ENCODE results near the gene TSPAN9. TPM values are rescaled to one million over a fixed set of nuclear protein-coding genes. Genes with fewer than 3 reads are reported as not detected.

TSPAN9 gene
- total RNA-seq, 3 donors from 2014 or later: 16.8 to 44.9 (median 36.9) TPM

DNA sequence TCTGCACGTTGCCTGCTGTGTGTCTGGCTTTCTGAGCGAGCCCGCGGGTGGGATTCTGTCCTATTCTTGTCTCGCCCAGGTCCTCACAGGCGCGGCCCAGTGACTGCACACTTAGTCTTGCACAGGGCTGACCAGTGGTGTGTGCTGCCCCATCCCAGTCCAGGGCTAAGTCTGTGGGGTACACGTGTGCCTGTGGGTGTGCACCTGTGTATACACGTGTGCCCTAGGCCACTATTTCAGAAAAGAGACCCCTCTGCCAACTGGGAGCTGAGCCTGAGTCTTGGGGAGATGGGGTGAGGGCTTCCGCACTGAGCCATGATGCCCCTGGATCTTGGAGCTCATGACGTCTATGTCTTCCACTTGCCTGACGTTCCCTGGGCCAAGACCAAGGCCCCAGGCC is 228.3 kb downstream of the TSPAN9 start:
- Histone ChIP-seq H3K27ac (no peak overlapping the region), H3K4me3 (no peak overlapping the region), H3K9me3 (no peaks in the 10 kb centered on the region), H3K36me3 (no peaks in the 10 kb centered on the region), H3K27me3 (no peaks in the 10 kb centered on the region), H3K4me1 (peaks cover 0 to 7% of the 10 kb centered on the region in 2 donors)
- intact Hi-C loops (cut with DNase I; ENCODE audit: low total_unique reads): no loop called here
- TF ChIP-seq POLR2AphosphoS5 (IDR thresholded peaks at IDR 0.05): no peak
- TF ChIP-seq, protein P1, sequence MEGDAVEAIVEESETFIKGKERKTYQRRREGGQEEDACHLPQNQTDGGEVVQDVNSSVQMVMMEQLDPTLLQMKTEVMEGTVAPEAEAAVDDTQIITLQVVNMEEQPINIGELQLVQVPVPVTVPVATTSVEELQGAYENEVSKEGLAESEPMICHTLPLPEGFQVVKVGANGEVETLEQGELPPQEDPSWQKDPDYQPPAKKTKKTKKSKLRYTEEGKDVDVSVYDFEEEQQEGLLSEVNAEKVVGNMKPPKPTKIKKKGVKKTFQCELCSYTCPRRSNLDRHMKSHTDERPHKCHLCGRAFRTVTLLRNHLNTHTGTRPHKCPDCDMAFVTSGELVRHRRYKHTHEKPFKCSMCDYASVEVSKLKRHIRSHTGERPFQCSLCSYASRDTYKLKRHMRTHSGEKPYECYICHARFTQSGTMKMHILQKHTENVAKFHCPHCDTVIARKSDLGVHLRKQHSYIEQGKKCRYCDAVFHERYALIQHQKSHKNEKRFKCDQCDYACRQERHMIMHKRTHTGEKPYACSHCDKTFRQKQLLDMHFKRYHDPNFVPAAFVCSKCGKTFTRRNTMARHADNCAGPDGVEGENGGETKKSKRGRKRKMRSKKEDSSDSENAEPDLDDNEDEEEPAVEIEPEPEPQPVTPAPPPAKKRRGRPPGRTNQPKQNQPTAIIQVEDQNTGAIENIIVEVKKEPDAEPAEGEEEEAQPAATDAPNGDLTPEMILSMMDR (IDR thresholded peaks at IDR 0.05): no peak
- no peak for TF ChIP-seq POLR2A (IDR thresholded peaks at IDR 0.05)
- no peak for DNase-seq (ENCODE audit: low spot score in 2 of 2)

DNA sequence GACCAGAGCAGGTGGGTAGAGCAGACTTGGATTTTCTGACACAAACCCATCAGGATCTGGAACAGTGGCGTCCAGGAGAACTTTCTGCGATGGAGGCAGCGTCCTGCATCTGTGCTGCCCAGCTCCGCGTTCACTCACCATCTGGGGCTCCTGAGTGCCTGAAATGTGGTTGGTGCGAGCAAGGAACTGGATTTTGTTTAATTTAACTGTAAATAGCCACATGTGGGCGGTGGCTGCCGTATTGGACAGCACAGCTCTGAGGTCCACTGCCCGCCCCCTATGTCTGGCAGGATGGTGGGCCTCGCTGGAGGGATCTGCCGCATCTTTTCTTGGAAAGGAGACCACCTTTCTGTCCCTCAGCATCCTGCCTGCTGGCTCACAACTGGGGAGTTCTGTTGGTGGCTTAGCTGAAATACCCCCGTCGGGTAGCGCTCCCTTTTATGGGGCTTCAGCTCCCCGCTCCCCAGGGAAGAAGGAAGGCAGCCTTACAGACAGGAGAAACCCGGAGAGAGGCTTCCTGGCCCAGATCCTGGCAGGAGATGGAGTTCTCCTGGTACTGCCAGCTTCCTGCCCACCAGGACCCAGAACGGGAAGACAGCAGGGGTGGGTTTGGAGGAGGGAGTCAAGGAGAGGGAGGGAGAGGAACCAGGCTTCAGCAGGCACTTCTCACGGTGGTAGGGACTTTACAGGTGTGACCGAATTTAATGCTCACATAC is 228.9 kb downstream of the TSPAN9 start:
- Histone ChIP-seq H3K9me3 (no peaks in the 10 kb centered on the region), H3K4me1 (peaks cover 0 to 3% of the 10 kb centered on the region in 2 donors), H3K36me3 (no peaks in the 10 kb centered on the region), H3K4me3 (no peak overlapping the region), H3K27me3 (no peaks in the 10 kb centered on the region), H3K27ac (no peak overlapping the region)
- intact Hi-C loops (cut with DNase I; ENCODE audit: low total_unique reads): no loop called here
- no peak for DNase-seq (ENCODE audit: low spot score in 2 of 2)
- TF ChIP-seq, protein P1 (IDR thresholded peaks at IDR 0.05): no peak
- TF ChIP-seq POLR2A (IDR thresholded peaks at IDR 0.05): no peak
- no peak for TF ChIP-seq POLR2AphosphoS5 (IDR thresholded peaks at IDR 0.05)

DNA sequence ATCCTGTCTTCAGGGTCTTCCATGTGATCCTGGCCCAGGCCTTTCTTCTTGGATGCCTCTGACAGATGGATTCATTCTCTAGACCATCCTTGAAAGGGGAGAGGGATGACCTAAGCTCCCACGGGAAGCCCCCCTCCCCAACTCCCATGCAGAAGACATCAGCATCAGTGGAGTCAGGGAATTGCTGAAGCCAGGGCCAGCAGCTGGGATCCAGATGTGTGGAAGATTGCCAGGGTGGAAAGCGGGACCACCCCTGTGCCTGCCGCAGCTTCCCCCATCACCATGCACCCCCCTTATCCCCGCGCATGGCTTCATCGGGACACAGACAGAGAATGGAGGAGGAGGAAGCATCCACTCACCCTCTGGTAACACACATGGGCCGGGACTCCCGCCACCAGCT is 230.2 kb downstream of the TSPAN9 start:
- intact Hi-C loops (cut with DNase I; ENCODE audit: low total_unique reads): no loop called here
- no peaks in the 10 kb centered on the region for H3K9me3 ChIP-seq
- TF ChIP-seq POLR2AphosphoS5 (IDR thresholded peaks at IDR 0.05) (no peak), POLR2A (IDR thresholded peaks at IDR 0.05) (no peak)
- TF ChIP-seq, protein P1 (IDR thresholded peaks at IDR 0.05): no peak
- no peaks in the 10 kb centered on the region for H3K36me3 ChIP-seq
- no peaks in the 10 kb centered on the region for H3K27me3 ChIP-seq
- no peak overlapping the region for H3K27ac ChIP-seq
- H3K4me1 ChIP-seq: peaks cover 0 to 7% of the 10 kb centered on the region in 2 donors
- H3K4me3 ChIP-seq: no peak overlapping the region
- no peak for DNase-seq (ENCODE audit: low spot score in 2 of 2)

DNA sequence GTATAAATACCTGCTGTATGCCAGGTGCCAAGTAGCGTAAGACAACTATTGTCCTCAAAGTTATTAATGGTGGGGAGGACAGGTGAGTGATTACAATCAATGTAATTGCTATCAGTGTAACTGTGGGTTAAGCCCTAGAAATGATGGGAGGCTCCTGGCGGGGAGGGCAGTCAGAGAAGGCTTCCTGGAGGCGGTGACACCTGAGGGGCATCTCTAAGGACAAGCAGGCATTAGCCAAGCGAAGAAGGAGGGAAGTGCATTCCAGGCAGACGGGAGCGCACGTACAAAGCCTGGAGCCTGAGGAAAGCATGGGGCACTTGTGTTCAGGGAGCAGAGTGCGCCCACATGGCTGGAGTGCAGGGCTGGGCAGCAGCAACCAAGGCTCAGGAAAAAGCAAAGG is 230.9 kb downstream of the TSPAN9 start:
- Histone ChIP-seq H3K9me3 (no peaks in the 10 kb centered on the region), H3K27ac (no peak overlapping the region), H3K4me1 (peaks cover 0 to 7% of the 10 kb centered on the region in 2 donors), H3K36me3 (no peaks in the 10 kb centered on the region), H3K4me3 (no peak overlapping the region), H3K27me3 (no peaks in the 10 kb centered on the region)
- intact Hi-C loops (cut with DNase I; ENCODE audit: low total_unique reads): no loop called here
- no peak for DNase-seq (ENCODE audit: low spot score in 2 of 2)
- TF ChIP-seq POLR2AphosphoS5 (IDR thresholded peaks at IDR 0.05) (no peak), POLR2A (IDR thresholded peaks at IDR 0.05) (no peak)
- TF ChIP-seq, protein P1 (IDR thresholded peaks at IDR 0.05): no peak

DNA sequence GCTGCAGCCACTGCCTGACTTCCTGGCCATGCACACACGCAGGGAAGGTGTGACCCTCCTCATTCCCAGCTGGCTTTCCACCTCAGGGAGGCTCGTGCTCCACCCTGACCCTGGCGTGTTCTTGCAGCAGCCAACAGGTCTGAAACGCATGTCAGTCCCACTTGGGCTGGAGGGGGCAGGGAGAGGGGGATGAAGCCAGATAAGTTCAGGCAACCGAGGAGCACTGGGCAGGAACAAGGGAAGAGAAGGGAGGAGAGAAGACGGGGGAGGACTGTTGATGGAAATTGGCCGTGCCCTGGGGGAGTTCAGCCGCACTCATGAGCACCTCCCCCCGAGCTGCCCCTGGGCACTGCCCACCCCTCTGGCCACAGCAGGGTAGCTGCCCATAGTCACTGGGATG is 231.4 kb downstream of the TSPAN9 start:
- no peak for TF ChIP-seq POLR2AphosphoS5 (IDR thresholded peaks at IDR 0.05)
- TF ChIP-seq, protein P1 (IDR thresholded peaks at IDR 0.05): no peak
- no peak for TF ChIP-seq POLR2A (IDR thresholded peaks at IDR 0.05)

More for the DNA sequence above, 231.4 kb downstream of the TSPAN9 start:
- Histone ChIP-seq H3K27me3 (no peaks in the 10 kb centered on the region), H3K27ac (no peak overlapping the region), H3K4me1 (peaks cover 0 to 7% of the 10 kb centered on the region in 2 donors), H3K4me3 (no peak overlapping the region), H3K9me3 (no peaks in the 10 kb centered on the region), H3K36me3 (no peaks in the 10 kb centered on the region)
- DNase-seq (ENCODE audit: low spot score in 2 of 2): no peak
- intact Hi-C loops (cut with DNase I; ENCODE audit: low total_unique reads): no loop called here
